Measurements from ENCODE around the gene NR5A2. TPM values are rescaled to one million over a fixed set of nuclear protein-coding genes. Genes with fewer than 3 reads are reported as not detected.

NR5A2 gene
- polyA plus RNA-seq, 3 donors, result 0.03 to 0.31 TPM; not detected in 1

DNA sequence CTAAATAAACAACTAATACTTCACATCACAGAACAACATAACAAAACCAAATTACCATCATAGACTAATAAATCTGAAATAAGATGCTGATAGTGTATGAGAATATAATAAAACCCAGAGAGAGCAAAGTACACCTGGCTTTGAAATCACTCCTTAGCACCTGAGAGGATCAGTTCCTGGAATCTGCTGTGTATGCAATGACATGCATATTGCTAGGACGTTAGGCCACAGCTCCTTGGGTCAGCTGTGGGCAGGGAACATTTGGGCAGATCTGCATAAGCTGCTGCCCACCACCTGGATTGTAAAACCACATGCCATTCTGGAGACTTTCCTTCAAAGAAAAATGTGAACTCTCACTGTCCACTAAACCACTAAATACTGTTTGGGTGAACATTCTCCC is 81.1 kb downstream of the NR5A2 start:
- Histone ChIP-seq H3K9ac (ENCODE audit: insufficient read depth, low read length, poor library complexity, severe bottlenecking) (no peak overlapping the region), H3K4me3 (replicated peaks in 1 of 3; ENCODE audit: low read depth in 2 of 3, low read length in 3 of 3) (no peak overlapping the region), H3K4me2 (replicated peaks; ENCODE audit: extremely low read depth, low read length, poor library complexity, severe bottlenecking) (no peak overlapping the region), H3K27me3 (ENCODE audit: control insufficient read depth in 2 of 2, insufficient read depth in 2 of 2, low read length in 2 of 2) (no peaks in the 10 kb centered on the region), H3K79me2 (ENCODE audit: insufficient read depth, low read length) (no peaks in the 10 kb centered on the region), H3K36me3 (replicated peaks in 1 of 2; ENCODE audit: control insufficient read depth in 1 of 2, insufficient read depth in 2 of 2, low read length in 2 of 2) (no peaks in the 10 kb centered on the region), H4K20me1 (ENCODE audit: insufficient read depth, low read length) (no peaks in the 10 kb centered on the region), H3K27ac (ENCODE audit: low read depth in 1 of 2, low read length in 2 of 2) (no peak overlapping the region), H2AFZ (ENCODE audit: insufficient read depth, low read depth, low read length, poor library complexity, severe bottlenecking) (no peak overlapping the region), H3K4me1 (ENCODE audit: control insufficient read depth in 1 of 2, insufficient read depth in 2 of 2, low read length in 2 of 2) (no peaks in the 10 kb centered on the region), H3K9me3 (replicated peaks in 1 of 2; ENCODE audit: control insufficient read depth in 1 of 2, insufficient read depth in 1 of 2, low read length in 2 of 2) (no peaks in the 10 kb centered on the region)
- DNase-seq, result no peak
- intact Hi-C loops (cut with micrococcal nuclease), result no loop called here
- TF ChIP-seq, protein P1, sequence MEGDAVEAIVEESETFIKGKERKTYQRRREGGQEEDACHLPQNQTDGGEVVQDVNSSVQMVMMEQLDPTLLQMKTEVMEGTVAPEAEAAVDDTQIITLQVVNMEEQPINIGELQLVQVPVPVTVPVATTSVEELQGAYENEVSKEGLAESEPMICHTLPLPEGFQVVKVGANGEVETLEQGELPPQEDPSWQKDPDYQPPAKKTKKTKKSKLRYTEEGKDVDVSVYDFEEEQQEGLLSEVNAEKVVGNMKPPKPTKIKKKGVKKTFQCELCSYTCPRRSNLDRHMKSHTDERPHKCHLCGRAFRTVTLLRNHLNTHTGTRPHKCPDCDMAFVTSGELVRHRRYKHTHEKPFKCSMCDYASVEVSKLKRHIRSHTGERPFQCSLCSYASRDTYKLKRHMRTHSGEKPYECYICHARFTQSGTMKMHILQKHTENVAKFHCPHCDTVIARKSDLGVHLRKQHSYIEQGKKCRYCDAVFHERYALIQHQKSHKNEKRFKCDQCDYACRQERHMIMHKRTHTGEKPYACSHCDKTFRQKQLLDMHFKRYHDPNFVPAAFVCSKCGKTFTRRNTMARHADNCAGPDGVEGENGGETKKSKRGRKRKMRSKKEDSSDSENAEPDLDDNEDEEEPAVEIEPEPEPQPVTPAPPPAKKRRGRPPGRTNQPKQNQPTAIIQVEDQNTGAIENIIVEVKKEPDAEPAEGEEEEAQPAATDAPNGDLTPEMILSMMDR (IDR thresholded peaks at IDR 0.05), result no peak
- H3K4me3 Mint-ChIP-seq, result no peak overlapping the region
- H3K27me3 Mint-ChIP-seq (ENCODE audit: low read depth in 3 of 3), result peaks cover 2 to 3% (median 2%) of the 10 kb centered on the region in 3 donors
- H3K36me3 Mint-ChIP-seq, result no peaks in the 10 kb centered on the region
- H3K27ac Mint-ChIP-seq, result no peak overlapping the region
- 60% methylated on average over 1 of the region's 1 CpG for WGBS (ENCODE audit: insufficient coverage)
- no peaks in the 10 kb centered on the region for H3K9me3 Mint-ChIP-seq
- H3K4me1 Mint-ChIP-seq, result peaks cover 11% of the 10 kb centered on the region

DNA sequence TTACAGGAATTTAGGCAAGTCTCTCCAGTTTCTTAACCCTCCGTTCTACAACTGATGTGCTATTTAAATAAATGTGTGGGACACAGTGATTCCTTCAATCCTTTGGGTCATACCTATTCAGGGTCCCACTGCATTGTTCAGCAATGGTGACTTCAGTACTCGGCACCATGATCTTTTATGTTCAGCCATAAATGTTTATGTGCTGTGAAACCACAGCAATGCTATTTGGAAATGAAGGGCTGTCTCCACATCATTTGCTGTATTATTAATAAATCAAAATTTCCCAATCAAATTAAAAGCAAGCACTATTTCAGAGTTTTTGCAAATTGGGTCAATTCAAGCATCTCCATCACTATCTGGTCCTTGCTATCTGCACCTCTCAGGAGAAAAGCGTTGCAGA is 84.8 kb downstream of the NR5A2 start:
- Histone ChIP-seq H3K27me3 (ENCODE audit: control insufficient read depth in 2 of 2, insufficient read depth in 2 of 2, low read length in 2 of 2) (no peaks in the 10 kb centered on the region), H3K9ac (ENCODE audit: insufficient read depth, low read length, poor library complexity, severe bottlenecking) (no peak overlapping the region), H3K4me1 (ENCODE audit: control insufficient read depth in 1 of 2, insufficient read depth in 2 of 2, low read length in 2 of 2) (no peaks in the 10 kb centered on the region), H4K20me1 (ENCODE audit: insufficient read depth, low read length) (no peaks in the 10 kb centered on the region), H3K4me3 (replicated peaks in 1 of 3; ENCODE audit: low read depth in 2 of 3, low read length in 3 of 3) (no peak overlapping the region), H3K36me3 (replicated peaks in 1 of 2; ENCODE audit: control insufficient read depth in 1 of 2, insufficient read depth in 2 of 2, low read length in 2 of 2) (no peaks in the 10 kb centered on the region), H3K27ac (ENCODE audit: low read depth in 1 of 2, low read length in 2 of 2) (no peak overlapping the region), H2AFZ (ENCODE audit: insufficient read depth, low read depth, low read length, poor library complexity, severe bottlenecking) (no peak overlapping the region), H3K4me2 (replicated peaks; ENCODE audit: extremely low read depth, low read length, poor library complexity, severe bottlenecking) (no peak overlapping the region), H3K9me3 (replicated peaks in 1 of 2; ENCODE audit: control insufficient read depth in 1 of 2, insufficient read depth in 1 of 2, low read length in 2 of 2) (no peaks in the 10 kb centered on the region), H3K79me2 (ENCODE audit: insufficient read depth, low read length) (no peaks in the 10 kb centered on the region)
- H3K4me1 Mint-ChIP-seq, result peaks cover 12% of the 10 kb centered on the region
- no peak for DNase-seq
- H3K27ac Mint-ChIP-seq, result no peak overlapping the region
- WGBS (ENCODE audit: insufficient coverage), result no CpG with 5 or more reads among the region's 3 CpGs
- intact Hi-C loops (cut with micrococcal nuclease), result no loop called here
- peaks cover 0 to 3% (median 2%) of the 10 kb centered on the region in 3 donors for H3K27me3 Mint-ChIP-seq (ENCODE audit: low read depth in 3 of 3)
- H3K36me3 Mint-ChIP-seq, result no peaks in the 10 kb centered on the region
- H3K4me3 Mint-ChIP-seq, result no peak overlapping the region
- TF ChIP-seq, protein P1 (IDR thresholded peaks at IDR 0.05), result no peak
- no peaks in the 10 kb centered on the region for H3K9me3 Mint-ChIP-seq
